Measurements from ENCODE around the gene SURF1. TPM values are rescaled to one million over a fixed set of nuclear protein-coding genes. Genes with fewer than 3 reads are reported as not detected.

The SURF1 gene
- total and polyA plus RNA-seq, 9 of the 15 experiments (the other 6 are each of a cell fraction or from before 2014, with no cell fraction given), result 16.1 to 31.3 (median 20.9) TPM

DNA sequence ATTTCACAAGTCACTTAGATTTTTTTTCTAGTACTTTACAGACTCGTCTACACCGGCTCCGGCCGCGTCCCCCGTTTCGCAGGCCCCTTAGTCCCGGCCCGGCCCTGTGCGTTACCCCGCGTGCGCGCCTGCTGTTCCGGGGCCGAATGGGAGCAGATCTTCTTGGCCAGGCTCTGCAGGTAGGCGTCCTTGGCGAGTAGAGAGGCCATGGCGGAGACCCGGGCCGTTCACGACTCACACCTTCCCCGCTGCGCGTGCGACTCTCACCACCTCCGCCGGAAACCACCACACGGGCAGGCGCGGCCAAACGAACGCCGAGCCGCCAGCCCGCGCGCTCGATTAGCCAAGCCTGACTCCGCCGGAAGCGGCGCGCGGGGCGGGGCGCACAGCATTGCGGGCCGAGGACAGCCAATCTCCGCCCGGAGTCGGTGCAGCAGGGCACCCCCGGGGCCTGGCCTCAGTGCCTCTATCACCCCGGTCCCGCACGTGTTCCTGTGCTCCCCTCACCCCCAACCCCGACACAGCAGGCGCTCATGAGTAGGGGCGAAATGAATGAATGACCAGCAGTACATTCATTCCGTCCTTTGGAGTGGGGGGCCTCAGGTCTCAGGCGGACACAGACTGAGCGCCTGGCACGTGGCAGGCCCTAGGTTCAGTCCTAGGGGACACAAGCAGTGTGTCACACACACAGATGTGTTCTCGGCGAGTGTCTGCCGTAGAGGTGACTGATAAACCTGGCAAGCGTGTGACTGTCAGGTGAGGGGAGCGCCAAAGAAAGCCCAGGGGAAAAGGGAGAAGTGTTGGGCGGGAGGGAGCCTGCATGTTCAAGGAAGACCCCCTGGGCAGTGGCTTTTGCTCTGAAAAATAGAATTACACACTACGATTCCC, 20.1 kb downstream of the SURF1 start, which contains the start of gene SURF6 (continued):
- no peak for TF ChIP-seq ZHX1 (conservative IDR thresholded peaks at IDR 0.05; ENCODE audit: low read length)
- TF ChIP-seq PHF8 (IDR thresholded peaks at IDR 0.05; ENCODE audit: borderline replicate concordance, low read length), result peak; percentile 88; the same call in 1 of the 2 replicates
- TF ChIP-seq ZNF644 (tag; IDR thresholded peaks at IDR 0.05; ENCODE audit: low read depth), result no peak
- TF ChIP-seq CREB1 (IDR thresholded peaks at IDR 0.05), result peak; percentile 71; the same call in 1 of the 2 replicates
- peak; percentile 78 for TF ChIP-seq CREB1 (CRISPR knock-in tag; IDR thresholded peaks at IDR 0.05)
- TF ChIP-seq ARID4B (CRISPR knock-in tag; IDR thresholded peaks at IDR 0.05), result peak; percentile 97
- TF ChIP-seq SETDB1 (IDR thresholded peaks at IDR 0.05; ENCODE audit: low read length), result no peak
- no peak for TF ChIP-seq ZNF316 (IDR thresholded peaks at IDR 0.05)
- peak; percentile 87 for TF ChIP-seq HCFC1 (IDR thresholded peaks at IDR 0.05; ENCODE audit: low read depth, low read length)
- TF ChIP-seq, protein P1, sequence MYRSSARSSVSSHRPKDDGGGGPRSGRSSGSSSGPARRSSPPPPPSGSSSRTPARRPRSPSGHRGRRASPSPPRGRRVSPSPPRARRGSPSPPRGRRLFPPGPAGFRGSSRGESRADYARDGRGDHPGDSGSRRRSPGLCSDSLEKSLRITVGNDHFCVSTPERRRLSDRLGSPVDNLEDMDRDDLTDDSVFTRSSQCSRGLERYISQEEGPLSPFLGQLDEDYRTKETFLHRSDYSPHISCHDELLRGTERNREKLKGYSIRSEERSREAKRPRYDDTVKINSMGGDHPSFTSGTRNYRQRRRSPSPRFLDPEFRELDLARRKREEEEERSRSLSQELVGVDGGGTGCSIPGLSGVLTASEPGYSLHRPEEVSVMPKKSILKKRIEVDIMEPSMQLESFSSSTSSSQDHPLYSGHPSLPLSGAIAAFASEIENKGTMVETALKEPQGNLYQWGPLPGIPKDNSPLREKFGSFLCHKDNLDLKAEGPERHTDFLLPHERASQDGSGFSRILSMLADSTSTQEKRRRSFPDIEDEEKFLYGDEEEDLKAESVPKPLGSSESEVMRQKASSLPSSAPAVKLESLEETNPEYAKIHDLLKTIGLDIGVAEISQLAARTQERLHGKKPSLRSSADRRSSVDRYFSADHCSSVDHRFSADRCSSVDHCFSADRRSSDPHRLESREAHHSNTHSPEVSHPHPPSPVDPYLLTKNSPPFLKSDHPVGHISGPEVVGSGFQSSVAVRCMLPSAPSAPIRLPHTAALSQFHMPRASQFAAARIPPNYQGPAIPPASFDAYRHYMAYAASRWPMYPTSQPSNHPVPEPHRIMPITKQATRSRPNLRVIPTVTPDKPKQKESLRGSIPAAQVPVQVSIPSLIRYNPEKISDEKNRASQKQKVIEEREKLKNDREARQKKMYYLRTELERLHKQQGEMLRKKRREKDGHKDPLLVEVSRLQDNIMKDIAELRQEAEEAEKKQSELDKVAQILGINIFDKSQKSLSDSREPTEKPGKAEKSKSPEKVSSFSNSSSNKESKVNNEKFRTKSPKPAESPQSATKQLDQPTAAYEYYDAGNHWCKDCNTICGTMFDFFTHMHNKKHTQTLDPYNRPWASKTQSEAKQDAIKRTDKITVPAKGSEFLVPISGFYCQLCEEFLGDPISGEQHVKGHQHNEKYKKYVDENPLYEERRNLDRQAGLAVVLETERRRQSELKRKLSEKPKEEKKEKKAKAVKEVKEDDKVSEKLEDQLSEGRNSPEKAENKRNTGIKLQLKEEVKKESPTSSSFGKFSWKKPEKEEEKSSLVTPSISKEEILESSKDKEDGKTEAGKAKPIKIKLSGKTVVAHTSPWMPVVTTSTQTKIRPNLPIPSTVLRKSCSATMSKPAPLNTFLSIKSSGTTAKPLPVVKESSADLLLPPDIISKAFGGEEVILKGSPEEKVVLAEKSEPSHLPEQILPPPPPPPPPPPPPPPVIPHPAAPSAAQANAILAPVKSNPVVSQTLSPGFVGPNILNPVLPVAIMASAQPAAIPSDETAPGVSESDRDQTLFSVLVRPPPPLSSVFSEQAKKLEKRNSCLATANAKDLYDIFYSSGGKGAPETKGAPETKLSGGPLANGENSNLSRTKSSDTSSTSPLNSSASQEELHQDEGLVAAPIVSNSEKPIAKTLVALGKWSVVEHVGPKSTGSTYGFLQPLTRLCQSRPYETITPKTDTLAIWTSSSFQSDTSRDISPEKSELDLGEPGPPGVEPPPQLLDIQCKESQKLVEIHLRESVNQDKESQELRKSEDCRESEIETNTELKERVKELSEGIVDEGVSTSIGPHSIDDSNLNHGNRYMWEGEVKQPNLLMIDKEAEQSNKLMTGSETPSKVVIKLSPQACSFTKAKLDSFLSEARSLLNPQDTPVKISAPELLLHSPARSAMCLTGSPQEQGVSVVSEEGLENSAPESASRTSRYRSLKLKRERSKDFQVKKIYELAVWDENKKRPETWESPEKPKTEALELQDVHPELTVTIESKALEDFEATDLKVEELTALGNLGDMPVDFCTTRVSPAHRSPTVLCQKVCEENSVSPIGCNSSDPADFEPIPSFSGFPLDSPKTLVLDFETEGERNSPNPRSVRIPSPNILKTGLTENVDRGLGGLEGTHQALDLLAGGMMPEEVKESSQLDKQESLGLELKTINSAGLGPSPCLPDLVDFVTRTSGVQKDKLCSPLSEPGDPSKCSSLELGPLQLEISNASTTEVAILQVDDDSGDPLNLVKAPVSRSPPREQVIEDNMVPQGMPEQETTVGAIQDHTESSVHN (IDR thresholded peaks at IDR 0.05; ENCODE audit: borderline replicate concordance in 1 of 2, low read depth in 1 of 2), result no peak
- TF ChIP-seq SRSF1 (IDR thresholded peaks at IDR 0.05; ENCODE audit: low read depth, low read length), result no peak
